Right ventricle myocardium inferior (tissue), 1 donor: ENCODE measurements around the gene TBC1D22A. TPM values are rescaled to one million over a fixed set of nuclear protein-coding genes. Genes with fewer than 3 reads are reported as not detected.
"Not testable (repeated sequence)": the region's sequence is repeated elsewhere in the genome, so short reads cannot be mapped to it uniquely, and the experiment has no call there.

Source experiments
- ATAC-seq: fragments of 200-7000 bp; cut with Tn5 transposase; one replicate; pipeline ENCODE4 v1.9.1; 2020; ENCODE audit warnings: mild to moderate bottlenecking, moderate library complexity
- DNase-seq: peaks from one replicate; pipeline ENCODE4 v3.0.0; 2021; ENCODE audit errors: missing footprints
- intact Hi-C: fragments of 100-400 bp; cut with DNase I; formaldehyde crosslinking; loops from one replicate; pipeline ENCODE4 v1.11.0; 2022
- total RNA-seq: library from RNA; stranded (reverse); fragmentation: NEBNext Ultra II Directional; extraction: Animal tissue kit (Norgen Biotek cat#: 25700); gene quantifications from one replicate; pipeline ENCODE4 v1.2.1, GENCODE V29; 2021
- donor health status: DM: no; HTN: yes; CAD: no; lungs with severe emphysema.

The TBC1D22A gene
- total RNA-seq, 1 donor from 2014 or later, result 14.6 TPM

DNA sequence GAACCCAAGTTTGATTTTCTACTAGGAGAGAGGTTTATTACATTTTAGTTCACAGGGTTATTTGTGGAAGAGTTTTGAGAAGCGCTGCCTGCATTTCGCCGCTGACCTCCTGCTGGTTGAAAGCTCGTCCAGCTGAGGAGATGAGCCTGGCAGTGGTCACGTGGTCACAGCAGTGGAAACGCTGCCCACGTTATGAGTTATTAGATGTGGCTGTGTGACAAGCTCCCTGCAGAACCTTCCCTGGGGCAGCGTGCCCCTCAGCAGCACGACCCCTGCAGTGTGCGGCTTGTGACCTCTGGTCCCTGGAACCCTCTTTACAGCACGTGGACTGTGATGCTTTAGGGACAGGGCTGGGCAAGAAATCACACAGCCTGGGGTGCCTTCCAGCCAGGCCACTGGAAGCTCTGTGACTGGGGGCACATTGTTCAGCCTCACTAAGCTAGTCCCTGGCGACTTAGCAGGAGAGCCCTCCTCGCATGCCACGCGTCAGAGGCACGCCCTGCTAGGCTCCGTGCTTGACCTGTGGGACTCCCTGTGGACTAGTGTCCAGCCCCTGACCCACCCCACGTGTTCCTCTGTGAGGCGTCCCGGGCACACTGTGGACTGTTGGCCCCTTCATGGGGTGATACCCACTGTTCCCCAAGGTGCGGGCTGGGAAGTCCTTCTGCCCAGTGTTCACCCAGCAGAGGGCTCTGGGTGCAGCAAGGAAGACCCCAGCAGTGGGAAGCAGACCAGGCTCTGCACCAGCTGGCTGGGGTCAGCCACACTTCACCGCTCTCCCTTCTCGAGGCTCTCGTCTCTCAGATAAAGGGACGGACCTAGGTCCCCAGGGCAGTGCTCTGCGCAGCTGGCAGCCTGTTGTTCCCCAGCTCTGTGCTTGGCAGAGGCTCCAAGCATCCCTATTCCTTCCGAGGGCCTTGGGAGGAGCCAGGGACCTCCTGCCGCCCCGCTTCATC is 349.5 kb downstream of the TBC1D22A start:
- ATAC-seq, result no peak
- intact Hi-C loops, result no loop called here
- DNase-seq, result no peak

DNA sequence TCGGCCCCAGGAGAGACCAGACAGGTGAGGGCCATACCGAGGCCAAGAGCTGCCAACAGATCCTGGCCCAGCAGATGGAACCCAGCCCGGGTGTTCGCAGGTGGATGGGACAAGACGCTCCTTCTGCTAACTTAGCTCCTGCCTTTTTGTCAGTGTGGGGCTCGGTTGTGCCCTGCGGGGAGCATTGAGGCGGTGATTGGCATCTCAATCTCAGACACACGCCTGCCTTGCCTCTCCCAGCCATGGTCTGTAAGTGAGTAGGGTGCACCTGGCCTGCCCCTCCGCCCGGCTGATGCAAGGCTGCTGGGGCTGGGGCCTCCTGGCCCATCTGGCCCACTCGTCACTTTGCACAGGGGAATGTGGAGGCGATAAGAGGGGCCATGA is 350.1 kb downstream of the TBC1D22A start:
- DNase-seq (no peak), ATAC-seq (no peak)
- intact Hi-C loops, result no loop called here

DNA sequence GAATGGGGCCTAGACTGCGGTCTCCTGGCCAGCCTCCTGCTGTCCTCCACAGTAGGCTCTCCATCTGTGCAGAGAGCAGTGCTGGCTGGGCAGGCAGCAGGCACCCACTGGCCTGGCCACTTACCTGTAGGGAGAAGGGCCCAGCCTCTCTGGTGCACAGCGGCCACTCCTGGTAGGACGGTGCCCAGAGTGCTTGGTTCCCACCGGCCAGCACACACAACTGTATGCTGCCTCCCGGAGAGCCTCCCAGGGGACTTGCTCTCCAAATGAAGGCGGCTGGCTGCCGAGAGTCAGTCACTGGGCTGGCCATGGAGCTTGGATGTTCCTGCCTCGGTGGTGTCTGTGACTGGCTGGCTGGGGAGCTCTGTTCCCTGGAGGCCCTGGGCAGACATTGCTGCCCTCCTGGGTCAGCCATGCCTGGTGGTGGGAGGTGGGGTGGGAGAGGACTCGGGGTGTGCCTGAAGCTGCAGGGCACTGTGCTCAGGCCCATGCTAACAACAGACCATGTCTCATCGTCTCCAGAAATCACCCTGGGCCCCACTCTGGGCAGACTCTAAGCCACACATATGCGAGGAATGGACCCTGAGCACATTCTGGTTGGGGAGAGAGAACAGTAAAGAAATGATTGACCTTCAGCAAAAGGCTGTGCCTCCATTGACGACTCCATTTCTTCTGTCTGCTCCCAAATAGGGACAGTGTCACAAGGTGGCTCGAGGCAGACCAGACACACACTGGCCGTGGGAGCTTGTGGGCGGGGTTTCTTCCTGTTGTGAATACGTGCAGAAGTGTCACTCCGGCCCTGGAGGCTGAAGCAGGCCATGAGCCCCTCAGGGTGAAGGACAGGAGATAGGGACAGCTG is 350.8 kb downstream of the TBC1D22A start:
- ATAC-seq (no peak), DNase-seq (no peak)
- intact Hi-C loops, result no loop called here

DNA sequence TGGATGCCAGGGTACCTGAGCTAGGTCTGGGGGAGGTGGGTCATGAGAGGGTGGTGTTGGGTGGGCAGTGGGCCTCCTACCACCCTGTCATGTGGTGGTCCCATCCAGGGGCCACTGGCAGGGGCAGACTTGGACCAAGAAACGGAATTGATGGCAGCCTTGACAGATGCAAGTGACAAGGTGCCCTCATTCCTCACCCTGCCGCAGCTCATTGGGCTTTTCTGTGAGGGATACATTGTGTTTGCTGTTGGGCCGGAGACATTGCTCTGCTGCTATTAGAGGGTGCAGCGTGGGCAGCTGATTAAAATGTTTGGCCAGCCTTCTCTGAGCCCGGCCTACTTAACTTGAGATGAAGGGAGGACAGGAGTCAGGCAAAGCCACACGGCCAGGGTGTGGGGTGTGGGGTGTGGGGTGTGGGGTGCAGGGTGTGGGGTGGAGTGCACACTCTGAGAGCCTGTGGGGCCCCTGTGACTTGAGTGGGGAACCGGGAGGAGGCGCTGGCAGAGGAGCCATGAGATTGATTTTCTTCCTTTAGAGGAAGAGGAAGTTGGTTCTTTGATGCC is 351.5 kb downstream of the TBC1D22A start:
- DNase-seq (no peak), ATAC-seq (no peak)
- intact Hi-C loops, result no loop called here

DNA sequence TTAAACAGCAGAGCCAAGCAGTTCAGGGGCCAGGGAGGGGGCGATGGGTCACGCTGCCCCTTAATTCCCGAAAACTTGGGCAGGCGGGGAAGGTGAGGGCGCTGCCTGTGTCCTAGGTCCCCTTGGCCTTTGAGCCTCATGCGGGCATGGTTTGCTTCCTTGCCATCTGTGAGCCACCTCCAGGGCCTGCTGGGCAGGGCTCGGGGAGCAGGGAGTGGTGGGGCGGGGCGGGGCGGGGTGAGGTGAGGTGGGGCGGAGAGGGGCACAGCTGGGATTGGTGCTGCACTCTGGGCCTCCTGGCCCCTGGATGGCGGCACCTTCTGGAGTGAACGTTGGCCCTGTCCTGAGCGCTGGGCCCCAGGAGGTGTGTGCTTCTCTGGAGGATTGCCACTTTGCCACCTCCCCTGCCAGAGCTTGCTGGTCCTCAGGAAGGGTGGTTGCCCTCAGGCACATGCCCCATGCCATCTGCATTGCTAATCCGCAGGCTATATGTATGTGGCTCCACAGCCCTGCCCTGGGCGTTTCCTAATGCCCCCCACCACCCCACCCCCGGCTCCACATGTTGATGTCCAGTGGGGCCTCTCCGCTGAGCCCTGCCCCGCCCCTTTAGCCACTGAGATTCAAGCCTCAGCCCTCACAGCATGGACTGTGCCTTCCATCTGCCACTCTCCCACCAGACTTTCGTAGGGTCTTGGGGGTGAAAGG is 352.5 kb downstream of the TBC1D22A start:
- DNase-seq (no peak), ATAC-seq (no peak)
- intact Hi-C loops, result no loop called here

DNA sequence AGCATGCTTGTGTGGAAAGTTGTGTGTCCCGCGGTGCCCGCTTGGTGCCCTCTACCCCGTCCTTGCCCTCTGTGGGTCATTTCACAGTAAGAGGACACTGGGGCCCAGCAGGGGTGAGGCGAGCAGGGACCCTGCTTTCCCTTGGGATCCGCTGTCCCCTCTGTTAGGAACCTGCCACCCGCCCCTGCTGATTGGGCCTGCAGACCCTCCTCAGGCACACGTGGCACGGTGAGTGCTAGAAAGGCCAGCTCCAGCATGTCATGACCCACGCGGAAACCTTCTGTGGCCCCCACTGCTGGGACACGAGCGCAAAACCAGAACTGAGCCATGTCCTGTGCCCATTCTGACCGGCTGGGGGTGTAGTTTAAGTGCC is 353.1 kb downstream of the TBC1D22A start:
- ATAC-seq (no peak), DNase-seq (no peak)
- intact Hi-C loops, result no loop called here

DNA sequence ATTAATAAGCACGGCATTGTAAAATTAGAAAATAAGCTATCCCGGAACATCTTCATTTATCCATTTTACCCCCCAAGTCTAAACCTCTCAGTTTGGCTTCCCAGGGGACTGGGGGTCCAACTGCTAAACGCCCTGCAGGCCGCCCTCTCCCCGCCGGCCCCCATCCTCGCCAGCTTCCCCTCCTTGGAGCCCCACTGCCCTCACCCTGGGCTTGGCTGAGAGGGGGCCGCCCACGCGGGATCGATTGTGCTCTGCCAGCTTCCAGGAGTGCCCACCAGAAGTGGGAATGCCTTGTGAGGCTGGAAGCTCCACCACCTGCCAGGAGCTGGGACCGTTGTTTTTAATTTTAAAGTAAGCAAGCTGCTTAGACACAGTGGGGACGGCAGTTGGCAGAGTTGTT is 353.5 kb downstream of the TBC1D22A start:
- DNase-seq (no peak), ATAC-seq (no peak)
- intact Hi-C loops, result no loop called here

DNA sequence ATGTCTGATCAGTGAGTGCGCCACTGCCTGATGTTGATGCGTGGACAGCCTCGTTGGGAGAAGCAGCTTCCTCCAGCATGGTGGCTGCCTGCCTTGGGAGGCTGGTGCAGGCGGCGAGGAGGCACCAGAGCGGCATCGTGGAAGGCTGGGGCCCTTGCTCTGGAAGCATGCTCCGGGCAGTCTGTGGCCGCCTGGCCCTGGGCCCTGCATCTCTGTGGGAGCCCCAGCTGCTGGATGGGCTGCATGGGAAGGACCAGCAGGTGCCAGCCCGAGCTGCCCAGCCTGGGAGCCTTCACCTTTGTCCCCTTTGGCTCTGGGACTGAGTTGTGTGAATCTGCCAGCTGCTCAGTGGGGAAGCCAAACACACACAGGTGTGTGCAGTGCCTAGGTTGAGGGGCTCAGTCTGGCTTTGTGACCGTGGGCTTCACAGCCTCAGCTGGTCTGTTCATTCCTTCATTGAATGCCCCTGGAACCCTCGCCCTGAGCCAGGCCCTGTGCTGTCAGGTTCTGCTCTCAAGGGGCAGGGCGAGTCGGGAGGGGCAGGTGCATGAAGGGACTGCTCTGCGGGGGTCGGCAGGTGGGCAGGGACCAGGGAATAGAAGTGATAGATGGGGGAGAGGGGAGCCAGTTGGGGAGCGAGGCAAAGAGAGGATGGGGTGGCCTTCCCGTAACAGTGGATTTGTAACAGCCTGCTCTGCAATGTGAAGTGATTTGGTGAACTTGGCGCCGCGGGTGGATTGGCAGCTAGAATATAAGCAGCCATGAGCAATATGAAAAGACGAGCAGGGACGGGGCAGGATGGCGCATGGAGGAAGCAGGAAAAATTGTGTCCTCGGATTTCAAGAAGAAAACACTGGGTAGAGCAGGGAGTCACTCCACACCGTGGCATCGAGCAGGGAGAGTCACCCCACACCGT is 354.2 kb downstream of the TBC1D22A start:
- intact Hi-C loops, result no loop called here
- ATAC-seq (no peak), DNase-seq (no peak)

DNA sequence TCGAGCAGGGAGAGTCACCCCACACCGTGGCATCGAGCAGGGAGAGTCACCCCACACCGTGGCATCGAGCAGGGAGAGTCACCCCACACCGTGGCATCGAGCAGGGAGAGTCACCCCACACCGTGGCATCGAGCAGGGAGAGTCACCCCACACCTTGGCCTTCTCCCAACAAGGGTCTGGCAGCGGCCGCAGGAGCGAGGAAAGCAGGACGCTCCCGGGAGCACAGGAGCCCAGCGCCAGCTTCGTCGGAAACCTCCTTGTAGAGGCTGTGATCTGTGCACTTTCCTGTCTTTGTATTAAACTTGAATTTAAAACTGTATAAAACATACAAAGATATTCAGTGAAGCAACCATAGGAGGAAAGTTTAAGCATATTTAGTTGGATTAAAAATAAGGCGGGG is 355.0 kb downstream of the TBC1D22A start:
- DNase-seq, ATAC-seq, intact Hi-C loops: not testable (repeated sequence)

DNA sequence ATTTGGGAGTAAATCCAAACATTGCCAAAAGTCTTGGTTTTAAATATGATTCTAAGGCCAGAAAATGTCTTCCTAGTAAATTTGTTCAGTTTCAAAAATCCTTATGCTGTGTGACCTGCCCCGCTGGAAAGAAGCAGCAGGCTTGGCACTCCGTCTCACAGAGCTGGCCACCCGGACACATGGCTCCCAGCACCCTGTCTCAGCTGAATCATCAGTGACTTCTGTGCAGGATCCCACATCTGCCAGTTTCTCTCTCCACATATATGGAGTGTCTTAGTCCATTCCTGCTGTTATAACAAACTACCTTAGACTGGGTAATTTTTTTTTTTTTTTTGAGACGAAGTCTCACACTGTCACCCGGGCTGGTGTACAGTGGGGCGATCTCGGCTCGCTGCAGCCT is 356.7 kb downstream of the TBC1D22A start:
- intact Hi-C loops, result no loop called here
- DNase-seq (no peak), ATAC-seq (no peak)

DNA sequence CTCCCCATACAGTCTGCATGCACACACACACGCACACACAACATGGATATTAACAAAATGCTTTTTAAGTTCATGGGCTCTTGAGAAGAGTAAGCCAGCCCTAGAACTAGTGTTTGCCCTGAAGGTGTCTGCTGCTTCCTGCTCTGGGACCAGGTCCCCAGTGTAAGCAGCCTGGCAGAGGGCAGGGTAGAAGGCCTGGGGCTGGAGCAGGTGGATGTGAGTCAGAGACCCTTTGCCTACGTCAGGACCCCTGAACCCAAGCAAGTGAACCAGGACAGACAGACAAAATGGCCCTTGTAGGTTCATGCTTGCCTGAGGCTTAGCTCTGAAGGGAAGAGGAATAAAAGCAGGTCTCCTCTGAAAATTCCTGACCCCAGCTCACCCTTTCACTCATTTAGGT is 357.9 kb downstream of the TBC1D22A start:
- DNase-seq, result no peak
- ATAC-seq, result no peak
- intact Hi-C loops, result no loop called here

DNA sequence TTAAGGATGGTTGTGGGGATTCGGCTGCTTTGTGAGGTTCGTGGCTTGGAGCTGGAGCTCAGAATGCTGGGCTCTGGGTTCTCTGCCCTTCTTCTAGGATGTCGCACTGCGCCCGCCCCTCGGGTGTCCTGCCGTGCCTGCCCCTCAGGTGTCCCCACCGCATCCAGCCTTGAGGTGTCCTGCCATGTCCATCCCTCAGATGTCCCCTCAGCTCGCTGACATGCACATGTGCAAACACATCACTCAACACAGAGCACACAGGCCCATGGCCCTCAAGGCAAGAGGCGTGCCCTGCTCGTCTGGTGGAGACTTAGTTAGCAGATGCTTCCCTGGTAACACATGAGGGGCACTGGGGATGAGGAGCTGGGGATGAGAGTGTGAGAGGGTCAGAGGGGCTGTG is 359.3 kb downstream of the TBC1D22A start:
- intact Hi-C loops, result no loop called here
- no peak for DNase-seq
- ATAC-seq, result no peak

DNA sequence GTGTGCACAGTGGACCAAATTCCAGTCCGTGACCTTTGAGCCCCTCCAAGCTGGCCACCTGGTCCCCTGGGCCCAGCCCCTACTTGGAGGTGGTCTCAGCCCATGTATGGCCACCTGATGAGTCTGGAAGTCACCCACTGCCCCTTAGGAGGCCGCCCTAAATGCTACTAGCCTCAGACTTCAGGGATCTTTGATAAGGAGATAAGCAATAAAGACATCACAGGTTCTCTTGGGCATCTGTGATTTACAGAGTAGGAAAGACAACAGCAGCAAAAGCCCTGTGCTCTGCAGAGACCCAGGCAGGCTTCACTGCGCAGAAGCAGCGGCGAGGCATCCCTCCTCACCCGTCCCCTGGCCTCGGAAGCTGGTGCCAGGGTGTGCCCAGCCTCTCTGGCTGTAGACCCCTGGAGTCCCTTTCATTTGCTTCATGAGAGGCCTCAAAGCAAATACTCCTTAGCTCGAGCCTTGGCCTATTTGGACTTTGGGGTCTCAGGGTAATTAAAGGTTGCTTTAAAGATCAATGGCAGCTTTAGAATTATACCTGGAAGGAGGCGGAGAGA is 360.1 kb downstream of the TBC1D22A start:
- DNase-seq (no peak), ATAC-seq (no peak)
- intact Hi-C loops, result no loop called here

DNA sequence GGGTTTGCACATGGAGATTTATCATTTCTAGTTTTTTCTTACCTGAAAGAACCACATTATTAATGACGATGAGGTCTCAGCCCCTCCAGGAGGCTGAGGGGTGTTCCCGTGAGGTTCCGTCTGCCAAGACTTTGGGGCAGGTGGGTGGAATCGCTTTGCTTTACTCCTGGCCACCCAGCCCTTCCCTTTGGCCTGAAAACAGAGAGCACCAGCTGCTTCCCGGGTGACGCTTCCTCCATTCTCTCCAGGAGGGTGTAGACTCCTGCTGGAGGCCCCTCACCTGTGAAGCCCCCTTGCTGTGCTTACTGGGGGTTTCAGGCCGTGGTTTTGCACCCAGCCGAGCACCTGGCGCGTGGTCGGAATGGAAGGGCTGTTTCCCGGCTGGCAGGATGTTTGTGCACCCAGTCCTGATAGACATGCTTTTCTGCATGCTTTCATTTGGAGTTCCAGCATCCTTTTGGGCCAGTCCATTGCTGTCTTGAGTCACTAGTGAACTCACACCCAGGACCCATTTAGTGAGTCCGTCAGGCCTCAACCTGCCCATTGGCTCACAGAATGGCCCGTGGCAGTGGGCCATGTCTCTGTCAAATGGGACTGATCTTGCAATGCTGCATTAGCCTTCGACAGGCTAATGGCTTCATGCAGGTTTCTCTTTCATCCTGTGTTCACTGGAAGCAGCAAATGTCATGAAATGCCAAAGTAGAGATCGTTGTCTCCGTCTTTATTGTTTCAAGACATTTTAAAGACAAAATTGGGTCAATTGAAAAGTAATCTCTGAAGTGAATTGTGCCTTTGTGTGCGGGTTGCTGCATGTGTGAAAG is 360.8 kb downstream of the TBC1D22A start:
- intact Hi-C loops, result no loop called here
- no peak for ATAC-seq
- no peak for DNase-seq

DNA sequence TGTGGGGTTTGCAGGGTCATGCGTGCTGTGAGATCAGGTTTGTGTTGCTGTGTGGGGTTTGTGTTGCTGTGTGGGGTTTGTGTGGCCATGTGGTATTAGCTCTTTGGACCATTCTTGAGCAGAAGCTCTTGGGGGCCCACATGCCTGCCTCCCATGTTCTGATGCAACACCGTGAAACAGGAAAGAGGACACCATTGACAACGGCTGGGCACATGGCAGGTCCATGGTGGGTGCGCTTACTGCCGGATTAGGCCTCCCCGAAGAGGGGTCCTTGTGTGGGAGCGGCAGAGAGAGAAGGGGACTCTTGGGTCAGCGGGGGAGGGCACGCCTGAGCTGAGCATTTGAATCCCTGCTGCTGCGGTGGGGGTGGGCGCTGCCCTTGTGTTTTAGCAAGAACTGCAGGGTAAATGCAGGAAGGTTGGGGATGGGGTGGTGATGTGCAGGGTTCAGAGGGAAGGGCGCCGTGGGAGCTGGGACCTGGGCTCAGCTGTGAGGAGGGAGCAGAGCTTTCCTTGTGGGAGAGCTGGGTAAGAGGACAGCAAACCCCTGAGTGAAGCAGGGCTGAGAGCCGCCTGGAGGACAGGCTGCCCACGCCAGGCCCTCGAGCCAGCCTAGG is 361.5 kb downstream of the TBC1D22A start:
- ATAC-seq, result peak; percentile 27
- no peak for DNase-seq
- intact Hi-C loops, result no loop called here

DNA sequence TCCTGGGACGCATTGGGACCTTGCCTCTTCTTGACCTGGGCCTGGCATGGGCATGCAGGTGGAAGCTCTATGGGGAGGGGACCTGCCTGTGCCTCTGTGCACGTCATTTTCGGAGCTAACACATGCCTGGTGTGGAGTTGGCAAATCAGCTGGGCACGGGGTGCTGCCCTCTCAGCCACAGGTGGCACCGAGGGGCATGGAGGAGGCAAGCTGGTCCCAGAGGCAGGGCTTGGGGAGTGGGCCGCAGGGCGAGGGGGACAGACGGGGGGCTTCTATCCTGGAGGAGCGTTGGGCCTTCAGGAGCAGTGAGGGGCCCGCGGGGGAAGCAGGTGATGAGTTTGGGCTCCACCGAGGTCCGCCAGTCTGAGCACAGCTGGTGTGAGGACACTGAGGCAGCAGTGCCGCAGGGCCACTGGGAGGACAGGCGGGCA is 362.0 kb downstream of the TBC1D22A start:
- intact Hi-C loops, result no loop called here
- ATAC-seq (peak; percentile 15), DNase-seq (no peak)
